Measurements from ENCODE around the gene KCNIP4.

GRCh38 chr4:20723463-20723862 is 1225.1 kb downstream of the KCNIP4 start:
- TF ChIP-seq CC2D1A (IDR thresholded peaks at IDR 0.05) (no peak), CTCF (IDR thresholded peaks at IDR 0.05 in 2 of 3, conservative IDR thresholded peaks at IDR 0.05 in 1 of 3; ENCODE audit: insufficient read depth in 2 of 3, low read depth in 1 of 3, low read length in 3 of 3) (no peak), GABPB1 (CRISPR knock-in tag; IDR thresholded peaks at IDR 0.05) (no peak), ZNF274 (IDR thresholded peaks at IDR 0.05; ENCODE audit: borderline replicate concordance, low read depth, low read length) (no peak), ZNF444 (CRISPR knock-in tag; IDR thresholded peaks at IDR 0.05) (no peak), TCF7 (IDR thresholded peaks at IDR 0.05; ENCODE audit: borderline replicate concordance) (no peak), MAX (CRISPR knock-in tag; IDR thresholded peaks at IDR 0.05) (no peak), POLR2AphosphoS5 (IDR thresholded peaks at IDR 0.05; ENCODE audit: control insufficient read depth, insufficient read depth, low read depth, low read length) (no peak), ZBTB1 (CRISPR knock-in tag; IDR thresholded peaks at IDR 0.05; ENCODE audit: borderline replicate concordance, low read depth) (no peak), GATA2 (CRISPR knock-in tag; IDR thresholded peaks at IDR 0.05) (no peak), SETDB1 (IDR thresholded peaks at IDR 0.05; ENCODE audit: low read length) (no peak), ZMIZ1 (IDR thresholded peaks at IDR 0.05; ENCODE audit: low read depth in 2 of 2, low read length in 2 of 2) (no peak), ETV6 (IDR thresholded peaks at IDR 0.05; ENCODE audit: borderline replicate concordance in 1 of 2, low read depth in 2 of 2, low read length in 1 of 2) (no peak), ETV6 (CRISPR knock-in tag; IDR thresholded peaks at IDR 0.05; ENCODE audit: borderline replicate concordance) (no peak), ZNF280B (CRISPR knock-in tag; IDR thresholded peaks at IDR 0.05) (no peak)
